Activated T-cell treated with anti-CD3 and anti-CD28 coated beads, Interleukin-2, amount 50 U/mL, for 1 hour (primary cell): Measurements from ENCODE around the gene HDAC9.

ENCODE experiments used
- DNase-seq: peaks from one replicate; pipeline ENCODE4 v3.0.0-alpha.2; 2020

HDAC9 gene

DNA sequence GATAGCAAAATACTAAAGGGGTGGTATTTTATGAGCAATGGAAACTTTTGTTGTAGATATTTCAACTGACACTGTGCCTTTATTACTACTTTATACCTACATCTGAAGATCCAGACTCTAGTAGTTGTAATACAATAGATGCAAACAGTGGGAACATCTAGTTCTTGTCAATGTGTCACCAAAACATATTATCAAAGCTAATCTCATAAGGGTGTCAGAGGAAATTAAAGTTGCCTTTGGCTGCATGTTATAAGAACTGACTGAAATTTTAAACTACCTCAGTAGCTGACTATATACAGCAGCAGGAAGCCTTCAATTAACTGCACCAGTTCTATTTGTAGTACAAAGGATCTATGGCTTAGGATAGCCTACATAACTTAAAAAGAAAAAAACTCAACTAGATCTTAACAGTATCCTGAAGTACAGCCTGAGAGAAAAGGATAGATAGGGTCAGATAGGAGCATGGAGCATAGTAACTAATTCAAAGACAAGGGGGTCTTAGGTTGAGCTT is 30.9 kb downstream of the HDAC9 start:
- no peak for DNase-seq

DNA sequence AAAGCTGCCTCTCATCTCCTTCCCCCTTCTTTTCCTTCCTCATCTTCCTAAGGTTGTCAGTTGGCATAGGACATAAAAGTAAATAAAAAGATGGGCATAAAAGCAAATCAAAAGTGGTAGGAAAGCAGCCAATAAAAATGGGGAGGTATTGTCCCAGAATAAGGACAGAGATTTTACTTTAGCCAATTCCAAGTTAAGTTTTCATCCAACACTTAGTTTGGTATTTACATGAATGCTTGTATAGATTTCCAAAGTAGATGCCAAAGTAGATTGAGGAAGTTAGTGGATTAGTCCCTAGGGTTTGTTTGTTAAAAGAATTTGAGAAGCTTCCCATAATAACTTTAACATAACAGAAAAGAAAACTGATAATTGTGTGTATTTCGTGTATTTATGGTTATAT is 33.7 kb downstream of the HDAC9 start:
- DNase-seq = no peak

DNA sequence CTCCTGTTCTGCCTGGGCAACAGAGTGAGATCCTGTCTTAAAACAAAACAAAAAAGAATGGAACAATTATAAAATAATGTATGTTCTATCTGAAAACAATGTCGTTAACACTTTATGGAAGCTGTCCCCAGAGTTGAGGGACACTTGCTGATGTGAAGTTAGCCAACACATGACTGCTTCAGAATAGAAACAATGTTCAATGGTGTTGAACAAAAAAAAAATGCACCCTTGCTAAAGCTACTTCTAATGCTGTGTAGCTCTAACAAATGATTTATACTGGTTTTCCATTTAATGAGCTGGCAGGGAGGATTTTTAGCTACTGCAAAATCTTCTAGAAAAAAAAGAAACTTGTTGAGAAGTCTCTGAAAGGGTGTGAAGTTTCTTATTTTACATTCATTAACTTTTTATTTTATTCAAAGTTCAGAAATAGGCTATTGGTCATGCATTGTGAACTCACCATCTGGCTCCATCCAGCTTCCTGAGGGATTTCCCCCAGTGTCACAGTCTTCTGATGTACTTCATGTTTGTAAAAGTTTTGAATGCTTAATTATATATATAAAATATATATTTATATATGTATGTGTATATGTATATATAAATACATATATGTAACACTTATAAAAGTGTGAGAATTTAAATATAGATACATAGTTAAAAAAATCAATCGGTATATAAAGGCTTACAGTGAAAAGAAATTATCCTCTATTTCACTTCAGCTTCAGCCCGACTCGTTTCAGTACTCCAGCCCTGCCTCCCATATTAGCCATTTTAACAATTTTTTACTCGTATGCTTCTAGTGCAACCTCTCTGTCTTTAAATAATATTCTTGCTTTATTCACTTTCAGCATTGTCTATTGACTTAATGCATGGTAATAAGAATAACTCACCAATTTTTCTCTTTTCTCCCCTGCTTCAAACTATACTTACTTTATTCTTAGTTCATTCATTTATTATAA is 35.0 kb downstream of the HDAC9 start:
- no peak for DNase-seq

DNA sequence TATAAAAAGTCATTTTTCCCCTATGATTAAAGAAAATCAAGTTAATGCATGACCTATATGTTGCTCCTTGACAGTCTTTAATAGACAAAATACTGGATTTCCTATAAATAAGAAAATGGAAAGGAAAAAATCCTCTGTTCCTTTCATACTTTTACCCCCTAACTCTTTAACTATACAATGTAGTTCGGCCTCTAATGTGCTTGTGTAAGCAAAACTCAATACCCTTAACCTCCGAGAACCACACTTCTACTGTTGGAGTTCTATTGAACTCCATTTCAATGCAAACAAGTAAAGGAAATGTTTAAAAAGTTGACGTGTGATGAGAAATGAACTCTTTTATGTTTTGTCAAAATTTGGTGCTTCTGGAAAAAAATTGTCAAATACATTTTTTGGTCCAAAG is 36.0 kb downstream of the HDAC9 start:
- no peak for DNase-seq

DNA sequence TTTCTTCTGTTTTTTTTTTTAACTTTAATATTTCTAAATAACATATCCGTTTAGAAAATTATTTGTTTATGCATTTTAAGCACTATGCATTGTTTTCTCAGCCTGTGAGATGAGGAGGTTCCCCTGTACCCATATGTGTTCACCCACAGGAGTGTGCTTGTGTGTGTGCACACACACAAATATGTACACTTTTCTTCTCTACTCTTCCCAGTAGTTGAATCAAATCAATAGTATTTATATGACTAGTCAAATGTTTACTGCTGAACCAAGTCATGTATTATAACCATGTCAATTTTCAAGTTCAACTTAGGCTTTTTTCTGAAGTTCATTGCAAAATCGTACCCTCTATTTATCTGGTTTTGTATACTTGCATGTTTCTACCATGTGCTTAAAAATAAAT is 37.3 kb downstream of the HDAC9 start:
- DNase-seq = no peak

DNA sequence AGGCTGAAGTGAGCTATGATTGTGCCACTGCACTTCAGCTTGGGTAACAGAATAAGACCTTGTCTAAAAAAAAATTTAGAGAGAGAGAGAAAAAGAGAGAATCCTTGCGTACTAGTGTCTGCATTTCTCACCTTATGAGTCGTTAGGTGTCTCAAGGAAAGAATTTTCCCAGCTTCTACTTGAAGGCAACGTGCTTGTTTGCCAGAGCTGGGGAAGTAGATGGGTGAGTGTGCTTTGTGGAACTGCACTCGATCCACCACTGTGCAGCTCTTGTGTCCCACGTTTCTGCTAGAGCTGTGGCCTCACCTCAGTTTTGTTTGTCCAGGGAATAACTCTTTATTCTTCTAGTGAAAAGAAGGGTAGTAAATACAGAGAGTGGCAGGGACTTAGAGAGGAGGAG is 38.9 kb downstream of the HDAC9 start:
- no peak for DNase-seq

DNA sequence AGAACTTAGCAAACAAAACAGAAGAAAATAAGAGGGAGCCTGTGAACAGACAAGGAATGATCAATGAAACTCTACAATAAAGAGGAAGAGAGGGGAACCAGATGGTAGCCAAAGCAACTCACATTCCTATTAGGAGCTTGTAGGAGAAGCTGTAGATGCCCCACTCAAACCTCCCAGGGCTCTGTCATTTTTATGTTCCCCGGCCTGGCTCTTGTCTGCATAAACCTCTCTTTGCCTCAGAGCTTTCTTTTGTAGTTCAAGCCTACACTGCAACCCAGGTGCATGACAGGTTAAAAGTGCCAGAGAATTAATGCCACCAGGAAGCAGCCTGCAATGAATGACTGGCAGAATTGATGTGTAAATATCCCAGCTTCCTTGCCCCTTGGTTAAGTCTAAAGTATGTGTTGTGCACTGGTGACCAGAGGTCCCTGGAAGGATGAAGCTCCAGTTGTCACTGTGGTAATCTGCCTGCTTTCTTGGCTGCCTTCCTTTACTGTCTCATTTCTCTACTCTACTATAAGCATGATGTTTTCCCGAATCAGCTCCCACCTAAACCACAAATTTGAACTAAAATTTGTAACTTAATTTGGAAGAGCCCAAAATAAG is 40.4 kb downstream of the HDAC9 start:
- no peak for DNase-seq

DNA sequence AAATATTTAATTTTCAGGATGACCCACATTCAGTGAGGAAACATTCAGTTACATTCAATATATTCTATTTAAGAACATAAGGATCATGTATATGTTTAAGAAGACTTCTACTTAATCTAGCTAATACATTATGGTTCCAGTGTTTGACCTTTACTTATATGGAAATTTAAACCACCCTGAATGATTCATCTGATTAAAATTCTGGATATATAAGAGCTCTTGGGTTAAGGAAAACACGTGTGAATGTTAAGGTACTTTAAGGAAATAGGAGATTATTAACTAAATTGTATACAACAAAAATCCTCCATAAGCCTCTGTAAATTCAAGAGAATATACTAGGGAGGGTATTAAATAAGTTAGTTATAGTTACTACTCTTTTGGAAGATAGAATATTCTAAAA is 40.9 kb downstream of the HDAC9 start:
- no peak for DNase-seq

DNA sequence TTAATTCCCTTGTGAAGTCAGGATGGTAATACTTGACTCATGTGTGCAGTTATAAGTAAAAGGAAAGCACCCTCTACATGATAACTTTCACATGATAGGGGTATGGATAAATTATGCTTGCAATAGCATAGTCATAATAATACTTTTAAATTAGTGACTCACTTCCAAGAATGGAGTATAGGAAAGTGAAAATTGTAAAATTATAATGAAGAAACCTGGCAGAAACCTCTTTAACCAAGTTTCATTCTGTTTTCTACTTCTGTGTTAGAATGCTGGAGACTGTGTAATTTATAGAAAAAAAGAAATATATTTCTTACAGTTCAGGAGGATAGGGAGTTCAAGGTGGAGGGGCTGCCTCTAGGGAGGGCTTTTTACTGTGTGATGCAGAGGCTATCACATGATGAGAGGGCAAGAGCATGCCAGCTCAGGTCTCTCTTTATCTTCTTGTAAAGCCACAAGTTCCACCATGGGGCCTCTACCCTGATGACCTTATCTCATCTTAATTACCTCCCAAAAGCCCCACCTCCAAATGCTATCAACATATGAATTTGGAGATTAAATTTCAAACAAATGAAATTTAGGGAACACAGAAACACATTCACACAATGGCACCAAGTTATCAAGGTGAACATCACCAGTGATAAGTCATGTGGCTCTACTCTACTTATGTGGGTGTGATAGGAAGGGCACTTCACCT is 43.2 kb downstream of the HDAC9 start:
- no peak for DNase-seq

DNA sequence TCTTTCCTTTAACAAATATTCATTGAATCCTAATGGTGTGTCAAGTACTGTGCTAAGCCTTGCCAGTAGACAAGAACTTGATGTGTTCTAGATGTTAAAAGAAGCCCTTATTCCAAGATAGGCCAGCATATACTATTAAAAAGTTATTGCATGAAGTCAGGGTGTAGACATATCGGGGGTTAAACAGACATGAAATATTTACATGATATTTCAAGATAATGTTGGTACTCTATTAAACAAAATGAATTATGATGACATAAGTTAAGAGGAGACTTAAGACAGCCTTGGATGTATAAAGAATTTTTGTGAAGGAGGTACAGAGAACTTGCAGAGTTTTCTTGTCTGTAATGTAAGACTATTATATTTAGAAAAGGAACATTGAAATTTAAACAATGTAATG is 44.8 kb downstream of the HDAC9 start:
- no peak for DNase-seq

DNA sequence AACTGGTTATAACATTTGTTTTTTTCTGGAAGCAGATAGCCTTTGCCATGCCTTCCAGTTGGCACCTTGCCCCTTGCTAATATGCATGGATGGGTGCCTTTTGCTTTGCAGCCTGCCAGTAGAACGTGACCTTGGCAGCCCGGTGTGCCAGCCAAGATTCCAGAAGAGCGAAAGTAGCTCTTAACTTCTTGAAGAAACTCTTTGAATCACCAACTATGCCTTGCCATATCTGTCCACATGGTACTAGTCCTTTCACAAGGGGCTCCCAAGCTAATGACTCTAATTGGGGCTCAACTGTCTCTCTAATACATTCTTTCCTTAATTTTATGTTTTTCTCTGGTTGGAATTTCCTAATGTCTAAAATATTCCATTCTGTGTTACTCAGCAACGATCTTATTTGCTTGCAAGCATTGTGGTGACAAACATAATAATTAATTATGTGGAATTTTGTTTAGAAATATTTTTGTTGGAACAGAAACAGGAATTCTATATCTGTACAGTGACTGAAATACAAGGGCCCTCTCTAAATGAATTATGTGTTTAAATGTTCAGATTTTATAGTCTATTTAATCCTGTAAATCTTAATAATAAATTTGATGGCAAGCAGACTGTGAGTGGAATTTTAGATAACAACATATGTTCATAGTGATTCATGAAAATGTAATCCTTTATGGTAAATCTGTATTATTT is 45.8 kb downstream of the HDAC9 start:
- no peak for DNase-seq

DNA sequence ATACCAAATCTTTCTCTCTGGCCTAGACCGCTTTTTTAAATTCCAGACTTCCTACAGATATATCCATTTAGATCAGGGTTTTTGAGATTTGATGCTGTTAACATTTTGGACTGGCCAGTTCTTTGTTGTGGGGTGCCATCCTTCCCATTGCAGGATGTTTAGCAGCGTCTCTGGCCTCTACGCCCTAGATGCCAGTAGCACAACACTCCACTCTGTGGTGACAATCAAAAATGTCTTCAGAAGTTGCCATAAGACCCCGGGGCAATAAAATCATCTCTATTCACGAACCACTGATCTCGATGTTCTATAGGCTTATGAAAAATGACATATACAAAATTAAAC is 46.3 kb downstream of the HDAC9 start:
- DNase-seq = no peak

DNA sequence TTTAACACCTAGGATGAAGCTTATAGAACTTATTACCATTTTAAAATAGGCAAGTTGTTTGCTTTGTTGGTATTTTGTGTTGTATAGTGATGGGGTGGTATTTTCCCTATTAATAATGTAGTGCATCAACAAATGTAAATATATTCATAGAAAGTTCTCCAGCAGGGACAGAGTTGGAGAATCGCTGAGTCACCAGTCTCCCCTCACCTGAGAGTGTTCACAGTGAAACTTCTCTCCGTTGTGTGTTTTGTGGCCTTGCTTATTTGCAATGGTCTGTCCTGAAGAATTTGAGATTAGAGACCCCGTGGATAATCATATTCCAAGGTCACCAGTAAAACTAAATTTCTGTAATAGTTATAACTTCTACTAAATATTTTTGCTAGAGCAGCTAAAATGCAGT is 51.0 kb downstream of the HDAC9 start:
- no peak for DNase-seq

DNA sequence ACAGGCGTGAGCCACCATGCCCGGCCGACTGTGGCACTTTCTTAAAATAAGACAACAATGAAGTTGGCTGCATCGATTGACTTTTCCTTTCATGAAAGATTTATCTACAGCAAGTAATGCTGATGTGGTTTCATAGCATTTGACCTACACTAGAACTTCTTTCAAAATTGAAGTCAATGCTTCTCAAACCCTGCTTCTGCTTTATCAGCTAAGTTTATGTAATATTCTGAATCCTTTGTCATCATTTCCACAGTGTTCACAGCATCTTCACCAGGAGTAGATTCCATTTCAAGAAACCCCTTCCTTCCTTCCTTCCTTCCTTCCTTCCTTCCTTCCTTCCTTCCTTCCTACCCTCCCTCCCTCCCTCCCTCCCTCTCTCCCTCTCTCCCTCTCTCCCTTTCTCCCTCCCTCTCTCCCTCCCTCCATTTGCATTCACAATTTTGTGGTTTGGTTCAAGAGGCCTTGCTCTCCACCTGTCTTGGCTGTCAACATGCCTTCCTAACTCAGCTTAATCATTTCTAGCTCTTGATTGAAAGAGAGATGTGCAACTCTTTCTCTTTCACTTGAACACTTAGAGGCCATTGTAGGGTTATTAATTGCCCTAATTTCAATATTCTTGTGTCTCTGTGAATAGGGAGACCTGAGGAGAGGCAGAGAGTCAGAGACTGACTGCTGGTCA is 52.1 kb downstream of the HDAC9 start:
- DNase-seq = no peak

DNA sequence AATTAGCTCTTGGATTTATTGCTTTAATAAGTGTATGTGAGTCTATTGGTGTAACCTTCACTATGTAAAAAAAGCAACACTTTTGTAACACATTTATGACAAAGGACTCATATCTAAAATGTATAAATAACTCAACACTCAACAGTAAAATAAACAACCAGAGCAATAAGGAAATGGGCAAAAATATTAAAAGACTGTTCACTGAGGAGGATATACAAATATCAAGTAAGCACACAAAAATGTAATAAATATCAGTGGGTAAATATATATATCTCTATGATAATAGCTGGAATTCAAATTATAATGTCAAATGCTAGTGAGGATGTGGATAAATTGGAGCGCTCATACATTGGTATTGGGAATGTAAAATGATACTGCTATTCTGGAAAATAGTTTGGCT is 53.0 kb downstream of the HDAC9 start:
- DNase-seq = no peak

DNA sequence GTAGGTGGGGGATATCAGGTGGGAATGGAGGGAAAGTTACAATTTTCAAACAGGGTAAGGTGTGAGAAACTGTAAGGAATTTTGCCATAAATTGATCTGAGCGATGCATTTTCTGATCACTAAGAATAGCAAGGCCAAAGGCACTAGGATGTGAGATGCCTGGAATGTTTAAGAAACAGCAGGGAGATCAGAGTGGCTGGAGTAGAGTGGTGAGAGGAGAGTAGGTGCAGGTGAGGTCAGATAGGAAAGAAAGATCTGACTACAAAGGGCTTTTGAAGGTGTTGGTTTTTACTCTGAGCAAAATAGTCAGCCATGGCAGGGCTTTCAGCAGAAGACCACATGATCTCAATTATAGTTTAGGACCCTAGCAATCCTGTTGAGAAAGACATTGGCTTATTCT is 55.0 kb downstream of the HDAC9 start:
- no peak for DNase-seq

DNA sequence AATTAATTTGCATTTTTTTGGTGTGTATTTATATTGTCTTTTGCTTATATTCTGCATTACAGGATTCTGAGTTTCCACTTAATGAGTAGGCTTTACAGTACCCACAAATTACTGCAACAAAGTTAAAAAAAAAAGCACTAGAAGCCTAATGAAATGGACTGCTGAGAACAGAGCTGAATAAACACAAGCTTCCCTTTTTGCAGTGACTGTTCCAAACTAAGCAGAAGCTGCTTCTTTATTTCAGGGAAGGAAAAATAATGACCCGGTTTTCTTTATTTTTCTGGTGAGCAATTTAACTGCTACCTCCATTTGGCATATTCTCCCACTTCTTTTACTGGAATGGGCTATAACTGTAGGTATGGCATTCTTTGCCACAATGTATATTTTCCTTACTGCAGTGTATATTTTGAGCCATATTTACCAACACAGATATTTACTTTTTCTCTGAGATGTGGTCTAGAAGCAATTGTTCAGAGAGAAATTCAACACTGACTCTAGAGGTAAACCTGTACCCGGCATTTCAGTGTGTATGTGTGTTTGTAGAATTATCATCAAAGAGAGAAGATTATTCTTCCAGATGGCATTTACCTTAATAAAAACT is 56.9 kb downstream of the HDAC9 start:
- no peak for DNase-seq

DNA sequence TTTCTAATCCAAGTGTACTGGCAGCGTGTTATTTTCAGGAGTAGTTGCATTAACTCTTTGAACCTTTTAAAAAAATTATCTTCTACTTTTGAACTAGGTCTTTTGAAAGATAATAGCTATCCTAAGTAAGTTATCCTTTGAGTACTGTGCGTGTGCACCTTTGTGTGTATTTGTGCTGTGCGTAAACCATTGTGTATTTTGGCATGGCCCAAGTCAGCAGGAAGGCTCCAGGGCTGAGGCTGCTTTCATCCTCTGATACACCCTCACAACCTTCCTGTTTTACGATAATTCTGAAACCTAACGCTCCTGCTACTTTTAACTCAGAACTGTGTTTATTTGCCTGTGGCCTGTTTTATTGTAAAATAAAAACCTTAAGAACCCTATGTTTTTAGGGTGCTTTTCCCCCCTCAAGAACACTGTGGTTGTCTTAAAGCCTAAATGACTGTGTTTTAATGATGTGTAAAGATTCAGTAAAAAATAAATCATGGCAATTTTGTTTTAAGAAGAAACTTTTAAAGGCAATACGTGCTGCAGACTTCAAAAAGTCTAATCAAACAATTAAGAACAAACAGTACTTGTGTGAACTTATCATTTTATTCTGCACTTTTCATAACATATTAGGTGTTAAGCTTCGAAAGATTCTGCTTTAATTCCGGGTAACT is 57.5 kb downstream of the HDAC9 start:
- no peak for DNase-seq

DNA sequence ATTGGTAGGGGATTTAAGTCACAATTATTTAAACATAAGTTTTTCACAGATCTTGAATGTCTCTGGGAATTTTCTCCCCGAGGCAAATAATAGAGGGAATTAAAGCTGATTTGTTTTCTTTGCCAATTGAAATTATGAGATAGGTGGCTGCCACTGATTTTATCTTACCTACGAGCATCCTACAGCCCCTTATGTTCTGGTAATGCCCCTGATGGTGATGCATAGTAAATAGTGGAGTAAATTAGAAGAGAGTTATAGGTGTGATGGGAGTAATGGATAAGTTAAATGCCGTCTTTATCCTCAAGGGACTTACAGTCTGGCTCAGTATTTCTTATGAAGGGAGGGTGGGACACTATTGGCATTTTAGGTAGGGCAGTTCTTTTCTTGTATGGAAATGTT is 58.1 kb downstream of the HDAC9 start:
- no peak for DNase-seq

DNA sequence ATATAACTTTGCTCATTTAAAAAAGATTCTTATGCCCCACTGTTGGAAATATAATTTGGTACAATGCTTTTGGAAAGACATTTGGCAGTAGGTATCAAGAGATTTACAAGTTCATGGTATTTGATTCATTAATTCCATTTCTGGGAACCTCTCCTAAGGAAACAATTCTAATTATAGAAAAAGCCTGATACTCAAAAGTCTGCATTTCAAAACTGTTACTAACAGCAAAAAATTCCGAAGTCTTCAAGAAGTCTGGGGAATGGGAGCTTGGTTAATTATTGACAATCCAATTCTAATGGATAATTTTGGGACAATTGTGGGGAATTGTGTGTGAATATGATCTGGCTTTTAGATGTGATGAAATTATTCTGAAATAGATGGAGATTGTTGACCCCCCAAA is 59.6 kb downstream of the HDAC9 start:
- DNase-seq = no peak

DNA sequence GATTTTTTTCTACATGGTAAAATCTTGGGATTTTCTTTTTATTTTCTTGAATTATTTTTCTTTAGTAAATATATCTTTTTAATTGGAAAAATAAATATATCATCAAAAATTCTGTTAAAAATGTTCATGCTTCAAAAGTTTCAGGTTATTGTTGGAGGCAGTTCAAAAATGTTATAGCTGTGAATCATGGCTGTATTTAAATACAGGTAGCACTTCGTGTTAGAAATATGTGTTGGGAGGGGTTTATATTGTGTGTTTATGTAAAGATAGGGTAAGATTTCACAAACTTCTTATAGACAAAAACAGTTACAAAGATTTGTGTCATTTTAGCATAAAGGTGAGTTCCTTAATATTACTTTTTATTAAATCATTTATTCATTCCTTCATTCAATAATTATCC is 60.4 kb downstream of the HDAC9 start:
- no peak for DNase-seq

DNA sequence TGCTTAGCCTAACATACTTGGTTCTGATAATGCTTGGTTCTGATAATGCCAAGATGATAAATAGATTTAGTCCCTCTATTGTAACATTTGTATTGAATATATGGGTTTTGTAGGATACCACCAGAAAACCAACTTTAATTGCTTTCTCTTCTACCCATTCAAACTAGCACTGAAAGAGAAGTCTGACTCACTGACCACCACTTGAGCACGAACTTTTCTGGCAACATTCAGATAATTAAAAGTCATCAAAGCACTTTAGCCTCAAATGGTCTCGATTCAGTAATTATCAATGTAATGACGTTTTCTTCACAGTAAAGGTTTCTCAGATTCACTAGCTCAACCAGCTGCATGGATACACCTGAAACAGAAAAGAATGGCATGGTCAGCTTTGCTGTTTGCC is 63.0 kb downstream of the HDAC9 start:
- DNase-seq = no peak
